Duodenal mucosa (tissue), 2 donors: Measurements from ENCODE around the gene ITPR1.
A peak's percentile ranks its signal among the peaks of the same experiment; 100 is the strongest.
"Not testable (repeated sequence)": the region's sequence is repeated elsewhere in the genome, so short reads cannot be mapped to it uniquely, and the experiment has no call there.

Experiments
- H3K27ac ChIP-seq: one replicate; pipeline ENCODE4 v1.7.0; 2013; ENCODE audit warnings: low read depth, low read length
- H3K27me3 ChIP-seq, 2 donors: one replicate each; pipeline ENCODE4 v1.7.0; 2013; ENCODE audit warnings: low read length in 2 of 2, control low read depth in 1 of 2; ENCODE audit not compliant: insufficient read depth in 2 of 2, control insufficient read depth in 1 of 2
- H3K36me3 ChIP-seq, 2 donors: one replicate each; pipeline ENCODE4 v1.7.0; 2013; ENCODE audit warnings: low read length in 2 of 2, control low read depth in 1 of 2; ENCODE audit not compliant: insufficient read depth in 2 of 2, control insufficient read depth in 1 of 2
- H3K4me1 ChIP-seq, 2 donors: one replicate each; pipeline ENCODE4 v1.7.0; 2013; ENCODE audit warnings: low read length in 2 of 2, control low read depth in 1 of 2; ENCODE audit not compliant: insufficient read depth in 2 of 2, control insufficient read depth in 1 of 2
- H3K4me3 ChIP-seq, 2 donors: one replicate each; pipeline ENCODE4 v1.7.0; 2013; ENCODE audit warnings: low read length in 2 of 2, low read depth in 1 of 2
- H3K9ac ChIP-seq, 2 donors: one replicate each; pipeline ENCODE4 v1.7.0; 2013; ENCODE audit warnings: low read length in 2 of 2, low read depth in 1 of 2
- H3K9me3 ChIP-seq, 2 donors: one replicate each; pipeline ENCODE4 v1.7.0; 2013; ENCODE audit warnings: low read length in 2 of 2, control low read depth in 1 of 2; ENCODE audit not compliant: control insufficient read depth in 1 of 2

ITPR1 gene

GRCh38 chr3:4756855-4757574 is 263.9 kb downstream of the ITPR1 start:
- Histone ChIP-seq H3K27me3 (no peaks in the 10 kb centered on the region), H3K4me3 (no peak overlapping the region), H3K4me1 (peaks cover 56 to 67% of the 10 kb centered on the region in 2 donors), H3K9me3 (no peaks in the 10 kb centered on the region), H3K9ac (peak overlapping the region in 1 of 2 donors; percentile 16), H3K27ac (peak overlapping the region; percentile 69), H3K36me3 (no peaks in the 10 kb centered on the region)

GRCh38 chr3:4757575-4758248 is 264.6 kb downstream of the ITPR1 start:
- Histone ChIP-seq H3K4me3 (no peak overlapping the region), H3K27ac (peak overlapping the region; percentile 54), H3K9me3 (no peaks in the 10 kb centered on the region), H3K27me3 (no peaks in the 10 kb centered on the region), H3K36me3 (no peaks in the 10 kb centered on the region), H3K4me1 (peaks cover 50 to 62% of the 10 kb centered on the region in 2 donors), H3K9ac (no peak overlapping the region)

- Histone ChIP-seq H3K27me3 (no peaks in the 10 kb centered on the region), H3K27ac (peak overlapping the region; percentile 17), H3K36me3 (no peaks in the 10 kb centered on the region), H3K4me3 (no peak overlapping the region), H3K9ac (peak overlapping the region in 1 of 2 donors; percentile 9), H3K9me3 (no peaks in the 10 kb centered on the region), H3K4me1 (peaks cover 44 to 56% of the 10 kb centered on the region in 2 donors)
Observed at GRCh38 chr3:4758249-4758860, 265.2 kb downstream of the ITPR1 start.

- H3K27ac ChIP-seq = no peak overlapping the region
- no peaks in the 10 kb centered on the region for H3K27me3 ChIP-seq
- peak overlapping the region in 1 of 2 donors; percentile 2 for H3K9ac ChIP-seq
- peak overlapping the region in 1 of 2 donors; percentile 7 for H3K4me3 ChIP-seq
- no peaks in the 10 kb centered on the region for H3K36me3 ChIP-seq
- H3K4me1 ChIP-seq = peaks cover 41 to 52% of the 10 kb centered on the region in 2 donors
- H3K9me3 ChIP-seq = no peaks in the 10 kb centered on the region
Observed at GRCh38 chr3:4758957-4759656, 266.0 kb downstream of the ITPR1 start.

DNA sequence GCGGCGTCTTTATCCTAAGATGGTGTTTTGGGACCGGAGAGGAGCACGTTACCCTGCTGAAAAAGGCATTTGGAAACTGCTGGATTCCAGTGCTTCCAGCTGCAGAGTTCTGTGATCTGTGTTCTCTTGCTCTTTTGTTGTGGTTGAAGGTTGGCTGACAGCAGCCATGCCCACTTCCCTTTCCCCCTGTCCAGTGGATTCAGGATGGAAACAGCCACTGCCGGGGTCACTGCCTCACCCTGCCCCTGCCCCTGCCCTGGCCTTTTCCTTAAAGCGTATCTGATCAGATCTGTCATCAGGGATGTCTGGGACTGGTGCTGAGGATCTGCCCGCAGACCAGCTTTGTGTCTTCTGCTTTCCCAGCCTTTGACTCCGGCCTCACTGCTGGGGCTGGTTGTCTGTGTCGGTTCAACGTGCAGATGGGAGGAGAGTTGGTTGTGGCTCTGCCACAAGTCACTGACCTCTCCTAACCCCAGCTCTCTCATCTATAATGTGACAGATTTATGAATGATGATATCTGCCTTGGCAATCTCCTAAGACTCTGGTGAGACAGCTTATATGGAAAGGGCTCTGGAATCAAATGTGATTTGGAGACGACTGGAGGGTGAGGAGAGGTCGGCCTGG is 266.7 kb downstream of the ITPR1 start:
- Histone ChIP-seq H3K27ac (peak overlapping the region; percentile 43), H3K4me3 (no peak overlapping the region), H3K4me1 (peaks cover 36 to 46% of the 10 kb centered on the region in 2 donors), H3K9ac (peak overlapping the region in 1 of 2 donors; percentile 2), H3K36me3 (no peaks in the 10 kb centered on the region), H3K27me3 (no peaks in the 10 kb centered on the region), H3K9me3 (no peaks in the 10 kb centered on the region)

GRCh38 chr3:4761759-4762158 is 268.6 kb downstream of the ITPR1 start:
- Histone ChIP-seq H3K4me3 (no peak overlapping the region), H3K4me1 (peaks cover 29 to 34% of the 10 kb centered on the region in 2 donors), H3K36me3 (peaks cover 0 to 6% of the 10 kb centered on the region in 2 donors), H3K27me3 (no peaks in the 10 kb centered on the region), H3K9me3 (no peaks in the 10 kb centered on the region), H3K9ac (no peak overlapping the region), H3K27ac (no peak overlapping the region)

DNA sequence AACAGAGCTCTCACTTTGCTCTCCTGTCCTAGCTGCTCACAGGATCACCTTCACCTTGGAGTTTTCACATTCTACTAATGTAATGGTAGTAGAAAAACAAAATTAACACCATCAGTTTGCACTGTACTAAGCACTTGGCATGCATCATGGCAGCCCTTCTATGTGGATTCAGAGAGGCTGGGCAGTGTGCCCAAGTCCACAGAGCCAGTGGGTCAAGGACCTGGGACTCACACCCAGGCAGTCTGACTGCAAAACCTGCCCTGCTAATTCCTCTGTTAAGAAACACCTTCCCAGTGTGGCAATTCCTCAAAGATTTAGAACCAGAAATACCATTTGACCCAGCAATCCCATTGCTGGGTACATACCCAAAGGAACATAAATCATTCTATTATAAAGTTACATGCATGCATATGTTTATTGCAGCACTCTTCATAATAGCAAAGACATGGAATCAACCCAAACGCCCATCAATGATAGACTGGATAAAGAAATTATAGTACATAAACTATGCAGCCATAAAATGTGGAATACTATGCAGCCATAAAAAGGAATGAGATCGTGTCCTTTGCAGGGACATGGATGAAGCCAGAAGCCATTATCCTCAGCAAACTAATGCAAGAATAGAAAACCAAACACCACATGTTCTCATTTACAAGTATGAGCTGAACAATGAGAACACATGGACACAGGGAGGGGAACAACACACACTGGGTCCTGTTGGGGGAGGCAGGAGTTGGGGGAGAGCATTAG is 269.5 kb downstream of the ITPR1 start:
- H3K36me3 ChIP-seq, H3K9me3 ChIP-seq, H3K4me3 ChIP-seq, H3K27ac ChIP-seq, H3K9ac ChIP-seq, H3K27me3 ChIP-seq: not testable (repeated sequence)
- peaks cover 22 to 25% of the 10 kb centered on the region in 2 donors for H3K4me1 ChIP-seq

- Histone ChIP-seq H3K27ac (no peak overlapping the region), H3K4me1 (peaks cover 12 to 15% of the 10 kb centered on the region in 2 donors), H3K27me3 (no peaks in the 10 kb centered on the region), H3K9ac (no peak overlapping the region), H3K36me3 (peaks cover 0 to 6% of the 10 kb centered on the region in 2 donors), H3K4me3 (no peak overlapping the region), H3K9me3 (no peaks in the 10 kb centered on the region)
Observed at GRCh38 chr3:4763604-4764247, 270.6 kb downstream of the ITPR1 start.

DNA sequence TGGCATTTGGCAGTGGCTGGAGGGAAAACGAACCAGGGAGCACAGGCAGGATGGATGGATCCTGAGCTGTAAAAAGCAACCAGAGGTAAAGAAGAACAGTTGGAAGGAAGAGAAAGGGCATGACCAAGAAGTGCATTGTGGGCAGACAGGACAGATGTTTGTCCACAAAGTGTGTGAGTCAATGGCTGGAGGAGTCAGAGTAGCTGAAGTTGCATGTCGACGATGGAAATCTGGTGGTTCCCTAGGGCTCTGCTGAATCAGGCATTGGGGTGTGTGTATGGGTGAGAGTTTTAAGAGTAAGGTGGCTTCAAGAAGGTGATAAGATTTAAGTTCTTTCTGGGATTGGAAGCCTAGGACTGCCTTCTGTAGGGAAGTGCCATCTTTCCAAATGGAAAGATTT is 272.1 kb downstream of the ITPR1 start:
- Histone ChIP-seq H3K9ac (no peak overlapping the region), H3K4me1 (no peaks in the 10 kb centered on the region), H3K36me3 (peaks cover 0 to 6% of the 10 kb centered on the region in 2 donors), H3K4me3 (no peak overlapping the region), H3K27ac (no peak overlapping the region), H3K9me3 (no peaks in the 10 kb centered on the region), H3K27me3 (no peaks in the 10 kb centered on the region)
